K562 (cell line): ENCODE measurements around the gene SERTAD2. TPM values are rescaled to one million over a fixed set of nuclear protein-coding genes. Genes with fewer than 3 reads are reported as not detected.

ENCODE experiments used
- EHMT2 ChIP-seq: fragments of 450-650 bp; IDR thresholded peaks from 2 replicates; pipeline ENCODE4 v1.6.1; 2018; ENCODE audit warnings: antibody characterized with exemption
- HDAC2 ChIP-seq: fragments of 450-650 bp; IDR thresholded peaks from 2 replicates; pipeline ENCODE4 v1.6.1; 2016; ENCODE audit warnings: mild to moderate bottlenecking
- PRPF4 ChIP-seq: fragments of 200-400 bp; formaldehyde crosslinking; IDR thresholded peaks from one replicate; pipeline ENCODE4 v1.6.1; 2017; ENCODE audit warnings: low read length, low read depth, mild to moderate bottlenecking; ENCODE audit not compliant: insufficient read depth, poor library complexity, severe bottlenecking
- TRIM28 ChIP-seq: fragments of 450-650 bp; IDR thresholded peaks from 2 replicates; pipeline ENCODE4 v1.6.1; 2017
- UBTF ChIP-seq, 2 experiments: IDR thresholded peaks; 2 replicates each; pipeline ENCODE4 v1.6.1; 2012; ENCODE audit warnings: improper control_type of control experiment in 2 of 2, low read depth in 2 of 2, low read length in 2 of 2, borderline replicate concordance in 1 of 2
- YY1 ChIP-seq, 3 experiments: IDR thresholded peaks; 2 replicates each; pipeline ENCODE4 v1.6.1; 2011; ENCODE audit warnings: low read length in 2 of 3, mild to moderate bottlenecking in 2 of 3, moderate library complexity in 2 of 3, borderline replicate concordance in 1 of 3, control low read depth in 1 of 3, low read depth in 1 of 3; ENCODE audit not compliant: insufficient read depth in 3 of 3, insufficient replicate concordance in 2 of 3, control insufficient read depth in 1 of 3, insufficient read length in 1 of 3; ENCODE audit errors: extremely low read depth in 1 of 3
- ZBTB7A ChIP-seq: IDR thresholded peaks from 2 replicates; pipeline ENCODE4 v1.6.1; 2011; ENCODE audit warnings: low read depth, mild to moderate bottlenecking, low read length, moderate library complexity, borderline replicate concordance; ENCODE audit not compliant: control insufficient read depth
- ZNF133 ChIP-seq: fragments of 250-450 bp; sonication (Bioruptor Pico); IDR thresholded peaks from 2 replicates; pipeline ENCODE4 v1.4.0; 2020; ENCODE audit warnings: mild to moderate bottlenecking
- ZNF165 ChIP-seq: fragments of 250-450 bp; sonication (Bioruptor Pico); IDR thresholded peaks from 2 replicates; pipeline ENCODE4 v1.4.0; 2020; ENCODE audit warnings: borderline replicate concordance
- ZNF347 ChIP-seq: fragments of 450-650 bp; formaldehyde crosslinking; IDR thresholded peaks from 2 replicates; pipeline ENCODE4 v1.4.0; 2020; ENCODE audit warnings: low read depth, mild to moderate bottlenecking, moderate library complexity
- polyA plus RNA-seq, 8 experiments: library from polyadenylated mRNA; depleted of rRNA in 4 of 8; stranded (reverse) in 5 of 8; unstranded in 3 of 8; fragments of >200 nt; fragmentation: Nextera tagmentation in 2 of 8; fragmentation: Illumina TruSeq in 1 of 8; extraction: Ambion mirVana in 2 of 8; extraction: Trizol in 1 of 8; gene quantifications; 2 replicates each; pipeline versions ENCODE4 v1.2.1 to v1.2.3, GENCODE V29; 2011 to 2014; ENCODE audit warnings: inconsistent platforms in 1 of 8, missing spikeins in 1 of 8
- total RNA-seq, 7 experiments: library from RNA; depleted of rRNA in 6 of 7; stranded (reverse); fragments of >200 nt in 6 of 7; fragmentation: Illumina TruSeq in 2 of 7; extraction: Trizol in 2 of 7; gene quantifications; 2 replicates each; pipeline versions ENCODE4 v1.2.1 to v1.2.3, GENCODE V29; 2011 to 2021; ENCODE audit warnings: low replicate concordance in 1 of 7
- TF ChIP-seq, protein P1 (sequence below): sonication (generic); formaldehyde crosslinking; IDR thresholded peaks from 2 replicates; pipeline ENCODE4 v1.8.0; 2022; ENCODE audit warnings: mild to moderate bottlenecking, missing genetic modification reagents

SERTAD2 gene
- total and polyA plus RNA-seq, 9 of the 15 experiments (the other 6 are each of a cell fraction or from before 2014, with no cell fraction given) = 3.0 to 12.5 (median 6.1) TPM

GRCh38 chr2:64692401-64692800 is 38.7 kb upstream of the SERTAD2 start (continued):
- TF ChIP-seq ZNF165 (no peak), UBTF (IDR thresholded peaks at IDR 0.05; ENCODE audit: borderline replicate concordance in 1 of 2, low read depth in 2 of 2, low read length in 2 of 2) (no peak), EHMT2 (peak; percentile 63; the same call in 1 of the 2 replicates), HDAC2 (no peak), ZBTB7A (no peak), TRIM28 (no peak), ZNF347 (CRISPR knock-in tag) (no peak), ZNF133 (CRISPR knock-in tag) (no peak), YY1 (IDR thresholded peaks at IDR 0.05; ENCODE audit: borderline replicate concordance in 1 of 3, control insufficient read depth in 1 of 3, extremely low read depth in 1 of 3, insufficient read depth in 3 of 3, insufficient read length in 1 of 3, insufficient replicate concordance in 2 of 3, low read depth in 1 of 3, low read length in 2 of 3) (peak in 1 of 3 experiments; percentile 37), PRPF4 (no peak)
- TF ChIP-seq, protein P1, sequence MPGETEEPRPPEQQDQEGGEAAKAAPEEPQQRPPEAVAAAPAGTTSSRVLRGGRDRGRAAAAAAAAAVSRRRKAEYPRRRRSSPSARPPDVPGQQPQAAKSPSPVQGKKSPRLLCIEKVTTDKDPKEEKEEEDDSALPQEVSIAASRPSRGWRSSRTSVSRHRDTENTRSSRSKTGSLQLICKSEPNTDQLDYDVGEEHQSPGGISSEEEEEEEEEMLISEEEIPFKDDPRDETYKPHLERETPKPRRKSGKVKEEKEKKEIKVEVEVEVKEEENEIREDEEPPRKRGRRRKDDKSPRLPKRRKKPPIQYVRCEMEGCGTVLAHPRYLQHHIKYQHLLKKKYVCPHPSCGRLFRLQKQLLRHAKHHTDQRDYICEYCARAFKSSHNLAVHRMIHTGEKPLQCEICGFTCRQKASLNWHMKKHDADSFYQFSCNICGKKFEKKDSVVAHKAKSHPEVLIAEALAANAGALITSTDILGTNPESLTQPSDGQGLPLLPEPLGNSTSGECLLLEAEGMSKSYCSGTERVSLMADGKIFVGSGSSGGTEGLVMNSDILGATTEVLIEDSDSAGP (CRISPR knock-in tag) = no peak
- TF ChIP-seq, all 486 proteins: peak for 17
